HG02943 (cell line): ENCODE data around the gene CTNNBL1.

Experiments used
- ATAC-seq: cut with Tn5 transposase; IDR thresholded peaks from one replicate; pipeline ENCODE4 v1.9.1; 2021; ENCODE audit warnings: mild to moderate bottlenecking, low read depth, moderate library complexity; ENCODE audit not compliant: unreplicated experiment

CTNNBL1 gene

GRCh38 chr20:37872161-37872560 is 178.3 kb downstream of the CTNNBL1 start:
- ATAC-seq, result no peak

GRCh38 chr20:37873884-37874283 is 180.1 kb downstream of the CTNNBL1 start:
- no peak for ATAC-seq

- no peak for ATAC-seq
These were observed 181.8 kb downstream of the CTNNBL1 start for GRCh38 chr20:37875460-37876175.

- no peak for ATAC-seq
These were observed 183.0 kb downstream of the CTNNBL1 start for GRCh38 chr20:37876863-37877262.

- no peak for ATAC-seq
These were observed 184.3 kb downstream of the CTNNBL1 start for GRCh38 chr20:37877832-37878772.

GRCh38 chr20:37878835-37879599 is 185.2 kb downstream of the CTNNBL1 start:
- ATAC-seq, result no peak

- ATAC-seq, result no peak
These were observed 186.0 kb downstream of the CTNNBL1 start for GRCh38 chr20:37879843-37880242.

- no peak for ATAC-seq
These were observed 187.1 kb downstream of the CTNNBL1 start for GRCh38 chr20:37880726-37881591.

GRCh38 chr20:37881601-37882343 is 187.9 kb downstream of the CTNNBL1 start:
- no peak for ATAC-seq

GRCh38 chr20:37882961-37883712 is 189.3 kb downstream of the CTNNBL1 start:
- ATAC-seq, result no peak

GRCh38 chr20:37885042-37885441 is 191.2 kb downstream of the CTNNBL1 start:
- ATAC-seq, result no peak

GRCh38 chr20:37885593-37886503 is 192.0 kb downstream of the CTNNBL1 start:
- no peak for ATAC-seq

- no peak for ATAC-seq
These were observed 193.0 kb downstream of the CTNNBL1 start for GRCh38 chr20:37886851-37887297.

GRCh38 chr20:37888641-37889040 is 194.8 kb downstream of the CTNNBL1 start:
- ATAC-seq, result no peak

- ATAC-seq, result no peak
These were observed 196.3 kb downstream of the CTNNBL1 start for GRCh38 chr20:37890108-37890507.

GRCh38 chr20:37890643-37891042 is 196.8 kb downstream of the CTNNBL1 start:
- no peak for ATAC-seq

- no peak for ATAC-seq
These were observed 198.2 kb downstream of the CTNNBL1 start for GRCh38 chr20:37892001-37892400.
